Brain microvascular endothelial cell (primary cell): ENCODE results near the gene OR13C2.

ENCODE experiments used
- DNase-seq: peaks from one replicate; pipeline ENCODE4 v3.0.0-alpha.2; 2020
- H3K27ac ChIP-seq: fragments of 250-450 bp; sonication (Bioruptor Pico); 2 replicates; pipeline ENCODE4 v1.5.1; 2020; ENCODE audit warnings: mild to moderate bottlenecking, moderate library complexity
- H3K27me3 ChIP-seq: fragments of 250-450 bp; sonication (Bioruptor Pico); replicated peaks from 2 replicates; pipeline ENCODE4 v1.5.1; 2020; ENCODE audit warnings: mild to moderate bottlenecking
- H3K36me3 ChIP-seq: fragments of 250-450 bp; sonication (Bioruptor Pico); replicated peaks from 2 replicates; pipeline ENCODE4 v1.5.1; 2020; ENCODE audit warnings: mild to moderate bottlenecking
- H3K4me3 ChIP-seq: 2 replicates; pipeline ENCODE4 v1.5.1; 2011; ENCODE audit warnings: low read depth, mild to moderate bottlenecking, control low read depth, low read length, moderate library complexity
- CTCF ChIP-seq: IDR thresholded peaks from 2 replicates; pipeline ENCODE4 v1.5.1; 2011; ENCODE audit warnings: low read depth, mild to moderate bottlenecking, moderate library complexity, low read length, control low read depth, inconsistent platforms; ENCODE audit errors: missing control alignments
- in situ Hi-C: cut with HindIII; loops from 2 replicates; pipeline ENCODE4 v1.10.0; 2017; ENCODE audit warnings: low sequenced_read_pairs, low pct_ligation_motif_present

Gene OR13C2

GRCh38 chr9:104556830-104557634 is 48.4 kb downstream of the OR13C2 start:
- no peaks in the 10 kb centered on the region for H3K27me3 ChIP-seq
- in situ Hi-C loops: no loop called here
- no peak overlapping the region for H3K4me3 ChIP-seq
- no peak for TF ChIP-seq CTCF
- H3K36me3 ChIP-seq: no peaks in the 10 kb centered on the region
- H3K27ac ChIP-seq: no peak overlapping the region
- no peak for DNase-seq

GRCh38 chr9:104555521-104555920 is 49.9 kb downstream of the OR13C2 start:
- Histone ChIP-seq H3K27me3 (no peaks in the 10 kb centered on the region), H3K36me3 (no peaks in the 10 kb centered on the region), H3K4me3 (no peak overlapping the region), H3K27ac (no peak overlapping the region)
- in situ Hi-C loops: no loop called here
- TF ChIP-seq CTCF: no peak
- no peak for DNase-seq
